HCT116 (cell line): ENCODE measurements around the gene SLC25A48. TPM values are rescaled to one million over a fixed set of nuclear protein-coding genes. Genes with fewer than 3 reads are reported as not detected.

Experiments
- ATAC-seq: fragments of 200-7000 bp; cut with Tn5 transposase; 2 replicates; pipeline ENCODE4 v1.9.1; 2020; ENCODE audit warnings: mild to moderate bottlenecking, moderate library complexity
- BruUV-seq: library from RNA; stranded (reverse); fragments of 400-500 nt; replicated peaks from 2 replicates; lab custom pipeline; 2021; lab: Mats Ljungman, UMichigan
- CTCF ChIA-PET: fragments of 300-600 bp; sonication (Branson Sonifier 250); formaldehyde crosslinking; loops from one replicate; lab custom pipeline; 2021; ENCODE audit warnings: antibody characterized with exemption; lab: Charles Lee
- POLR2A ChIA-PET: fragments of 300-600, 350-600 bp; sonication (Branson Sonifier 250); formaldehyde crosslinking; loops from one replicate; lab custom pipeline; 2021; ENCODE audit warnings: antibody characterized with exemption; lab: Charles Lee
- RAD21 ChIA-PET, 2 experiments: fragments of 300-600 bp; sonication (Branson Sonifier 250); formaldehyde crosslinking; loops; one replicate each; lab custom pipeline; 2023; ENCODE audit warnings: low total read pairs in 2 of 2; ENCODE audit not compliant: uncharacterized antibody in 2 of 2, unreplicated experiment in 2 of 2, low non-redundant PET in 1 of 2; lab: Charles Lee
- DNase-seq: peaks from one replicate; pipeline ENCODE4 v3.0.0-alpha.2; 2010; ENCODE audit warnings: low read depth, low spot score
- H2AFZ ChIP-seq: fragments of 200-600 bp; shearing (Covaris generic), sonication (generic); 2 replicates; pipeline ENCODE4 v1.6.1; 2017; ENCODE audit warnings: low read depth, mixed run types, mixed read lengths, antibody characterized with exemption, low read length; ENCODE audit not compliant: poor library complexity, severe bottlenecking
- H3K27ac ChIP-seq: 2 replicates; pipeline ENCODE4 v1.5.1; 2012; ENCODE audit warnings: low read depth, low read length
- H3K27me3 ChIP-seq: fragments of 200-600 bp; sonication (generic); 2 replicates; pipeline ENCODE4 v1.6.1; 2016; ENCODE audit warnings: mixed run types, low read length, mixed read lengths; ENCODE audit not compliant: insufficient read depth
- H3K36me3 ChIP-seq, 2 experiments: fragments of 200-500 bp in 1 of 2; fragments of 200-600 bp in 1 of 2; sonication (Bioruptor generic) in 1 of 2; sonication (generic) in 1 of 2; 2 replicates each; pipeline versions ENCODE4 v1.5.1 to v1.6.1; 2014 to 2016; ENCODE audit warnings: low read length in 2 of 2, inconsistent platforms in 1 of 2, mixed read lengths in 1 of 2, mixed run types in 1 of 2; ENCODE audit not compliant: insufficient read depth in 2 of 2, control insufficient read depth in 1 of 2
- H3K4me1 ChIP-seq, 2 experiments: fragments of 200-600 bp in 1 of 2; sonication (generic) in 1 of 2; 2 replicates each; pipeline versions ENCODE4 v1.5.1 to v1.6.1; 2012 to 2017; ENCODE audit warnings: low read length in 2 of 2, inconsistent platforms in 1 of 2, mild to moderate bottlenecking in 1 of 2, mixed read lengths in 1 of 2, mixed run types in 1 of 2, moderate library complexity in 1 of 2; ENCODE audit not compliant: insufficient read depth in 2 of 2, control insufficient read depth in 1 of 2
- H3K4me2 ChIP-seq: fragments of 200-600 bp; sonication (generic); 2 replicates; pipeline ENCODE4 v1.6.1; 2017; ENCODE audit warnings: mixed run types, low read length, mixed read lengths
- H3K4me3 ChIP-seq, 2 experiments: fragments of 200-600 bp in 1 of 2; sonication (generic) in 1 of 2; replicated peaks in 1 of 2; 2 replicates each; pipeline ENCODE4 v1.5.1; 2011 to 2016; ENCODE audit warnings: low read length in 2 of 2, control low read depth in 1 of 2, low read depth in 1 of 2, mild to moderate bottlenecking in 1 of 2, mixed read lengths in 1 of 2, mixed run types in 1 of 2
- H3K79me2 ChIP-seq: fragments of 200-600 bp; sonication (generic); 2 replicates; pipeline ENCODE4 v1.6.1; 2017; ENCODE audit warnings: mild to moderate bottlenecking, mixed run types, low read length, moderate library complexity, mixed read lengths; ENCODE audit not compliant: insufficient read depth
- H3K9ac ChIP-seq: fragments of 200-600 bp; sonication (generic); 2 replicates; pipeline ENCODE4 v1.6.1; 2016; ENCODE audit warnings: low read length, mixed read lengths
- H3K9me2 ChIP-seq: fragments of 200-600 bp; sonication (generic), shearing (Covaris generic); 2 replicates; pipeline ENCODE4 v1.6.1; 2017; ENCODE audit warnings: mixed run types, mild to moderate bottlenecking, moderate library complexity; ENCODE audit not compliant: insufficient read depth
- H3K9me3 ChIP-seq, 2 experiments: fragments of 200-500 bp in 1 of 2; fragments of 200-600 bp in 1 of 2; sonication (Bioruptor generic) in 1 of 2; sonication (generic) in 1 of 2; 2 replicates each; pipeline ENCODE4 v1.6.1; 2014 to 2017; ENCODE audit warnings: low read length in 2 of 2, mixed read lengths in 2 of 2, inconsistent platforms in 1 of 2, low read depth in 1 of 2, mild to moderate bottlenecking in 1 of 2, mixed run types in 1 of 2, moderate library complexity in 1 of 2; ENCODE audit not compliant: control insufficient read depth in 1 of 2, insufficient read depth in 1 of 2
- H4K20me1 ChIP-seq: fragments of 200-600 bp; sonication (generic), shearing (Covaris generic); 2 replicates; pipeline ENCODE4 v1.6.1; 2017; ENCODE audit warnings: mixed run types, mild to moderate bottlenecking, moderate library complexity; ENCODE audit not compliant: insufficient read depth
- ATF3 ChIP-seq: IDR thresholded peaks from 2 replicates; pipeline ENCODE4 v1.6.1; 2012
- CBX3 ChIP-seq: IDR thresholded peaks from 2 replicates; pipeline ENCODE4 v1.6.1; 2012; ENCODE audit warnings: low read depth
- CEBPB ChIP-seq: IDR thresholded peaks from 2 replicates; pipeline ENCODE4 v1.6.1; 2012; ENCODE audit warnings: low read depth
- CTCF ChIP-seq, 3 experiments: fragments of 200-600 bp in 1 of 3; sonication (generic) in 1 of 3; IDR thresholded peaks in 2 of 3; conservative IDR thresholded peaks in 1 of 3; 2 replicates each; pipeline ENCODE4 v1.5.1; 2012 to 2017; ENCODE audit warnings: low read depth in 2 of 3, low read length in 2 of 3, antibody characterized with exemption in 1 of 3, borderline replicate concordance in 1 of 3, control low read depth in 1 of 3, mild to moderate bottlenecking in 1 of 3, mixed read lengths in 1 of 3, mixed run types in 1 of 3, moderate library complexity in 1 of 3; ENCODE audit not compliant: insufficient read depth in 1 of 3
- EGR1 ChIP-seq: IDR thresholded peaks from 2 replicates; pipeline ENCODE4 v1.6.1; 2012; ENCODE audit warnings: low read depth
- EZH2phosphoT487 ChIP-seq: fragments of 200-600 bp; IDR thresholded peaks from 2 replicates; pipeline ENCODE4 v1.6.1; 2018; ENCODE audit warnings: antibody characterized with exemption, borderline replicate concordance
- FOSL1 ChIP-seq: IDR thresholded peaks from 2 replicates; pipeline ENCODE4 v1.6.1; 2012; ENCODE audit warnings: low read depth
- JUND ChIP-seq: IDR thresholded peaks from 2 replicates; pipeline ENCODE4 v1.6.1; 2012
- MAX ChIP-seq: IDR thresholded peaks from 2 replicates; pipeline ENCODE4 v1.6.1; 2012
- POLR2A ChIP-seq: IDR thresholded peaks from 2 replicates; pipeline ENCODE4 v1.7.0; 2011; ENCODE audit warnings: borderline replicate concordance; ENCODE audit not compliant: insufficient read depth, insufficient read length; ENCODE audit errors: extremely low read depth
- POLR2AphosphoS5 ChIP-seq: IDR thresholded peaks from 2 replicates; pipeline ENCODE4 v1.6.1; 2011; ENCODE audit warnings: mild to moderate bottlenecking, low read depth, low read length, moderate library complexity
- RAD21 ChIP-seq: IDR thresholded peaks from 2 replicates; pipeline ENCODE4 v1.6.1; 2012; ENCODE audit warnings: low read depth, mild to moderate bottlenecking
- SIN3A ChIP-seq: IDR thresholded peaks from 2 replicates; pipeline ENCODE4 v1.6.1; 2012; ENCODE audit warnings: low read depth
- SP1 ChIP-seq: IDR thresholded peaks from 2 replicates; pipeline ENCODE4 v1.6.1; 2012; ENCODE audit warnings: low read depth
- SRF ChIP-seq: IDR thresholded peaks from 2 replicates; pipeline ENCODE4 v1.6.1; 2012; ENCODE audit warnings: low read depth
- TCF7L2 ChIP-seq: IDR thresholded peaks from 2 replicates; pipeline ENCODE4 v1.7.0; 2011; ENCODE audit warnings: borderline replicate concordance, inconsistent platforms; ENCODE audit not compliant: insufficient read depth, insufficient read length; ENCODE audit errors: extremely low read depth
- YY1 ChIP-seq: IDR thresholded peaks from 2 replicates; pipeline ENCODE4 v1.6.1; 2011; ENCODE audit warnings: low read length, low read depth, moderate library complexity, mild to moderate bottlenecking; ENCODE audit not compliant: insufficient replicate concordance; ENCODE audit errors: extremely low read depth
- ZBTB33 ChIP-seq: IDR thresholded peaks from 2 replicates; pipeline ENCODE4 v1.6.1; 2011; ENCODE audit warnings: mild to moderate bottlenecking, low read length, moderate library complexity; ENCODE audit not compliant: insufficient replicate concordance; ENCODE audit errors: extremely low read depth
- ZFX ChIP-seq: fragments of 450-650 bp; IDR thresholded peaks from 2 replicates; pipeline ENCODE4 v1.6.1; 2017
- intact Hi-C: fragments of 100-400 bp; cut with micrococcal nuclease; formaldehyde crosslinking; loops from 2 replicates; pipeline ENCODE4 v1.10.0; 2022
- total RNA-seq: library from RNA; stranded (reverse); gene quantifications from one replicate; pipeline ENCODE4 v1.2.1, GENCODE V29; 2021; ENCODE audit not compliant: unreplicated experiment

The SLC25A48 gene
- total RNA-seq, 1 experiment from 2014 or later: 2.8 TPM

- DNase-seq (no peak), ATAC-seq (no peak)
- Histone ChIP-seq H3K9ac (no peak overlapping the region), H3K4me2 (no peak overlapping the region), H3K9me2 (no peaks in the 10 kb centered on the region), H3K79me2 (no peaks in the 10 kb centered on the region), H3K4me1 (no peaks in the 10 kb centered on the region), H3K27me3 (no peaks in the 10 kb centered on the region), H3K4me3 (no peak overlapping the region), H3K27ac (no peak overlapping the region), H3K9me3 (no peaks in the 10 kb centered on the region), H3K36me3 (no peaks in the 10 kb centered on the region), H4K20me1 (no peaks in the 10 kb centered on the region), H2AFZ (no peak overlapping the region)
- no TSS peak for BruUV-seq
- RAD21 ChIA-PET: no interaction called here
- TF ChIP-seq ZFX (no peak), TCF7L2 (no peak), CEBPB (no peak), SIN3A (no peak), POLR2AphosphoS5 (no peak), CBX3 (no peak), ATF3 (no peak)
- POLR2A ChIA-PET: no interaction called here
- CTCF ChIA-PET: no interaction called here
- intact Hi-C loops: no loop called here
Measured at GRCh38 chr5:135869276-135869675, 34.8 kb downstream of the SLC25A48 start.

- no peaks in the 10 kb centered on the region for H3K79me2 ChIP-seq
- CTCF ChIA-PET: no interaction called here
- no peaks in the 10 kb centered on the region for H3K36me3 ChIP-seq
- ATAC-seq: no peak
- no peak overlapping the region for H3K27ac ChIP-seq
- POLR2A ChIA-PET: no interaction called here
- RAD21 ChIA-PET: no interaction called here
- no peak overlapping the region for H3K4me2 ChIP-seq
- no peaks in the 10 kb centered on the region for H4K20me1 ChIP-seq
- H3K4me1 ChIP-seq: no peaks in the 10 kb centered on the region
- no peaks in the 10 kb centered on the region for H3K9me3 ChIP-seq
- DNase-seq: no peak
- no peaks in the 10 kb centered on the region for H3K9me2 ChIP-seq
- BruUV-seq: no TSS peak
- no peak overlapping the region for H3K9ac ChIP-seq
- intact Hi-C loops: no loop called here
- H3K27me3 ChIP-seq: no peaks in the 10 kb centered on the region
- H3K4me3 ChIP-seq: no peak overlapping the region
- H2AFZ ChIP-seq: no peak overlapping the region
- TF ChIP-seq JUND: no peak
- no peak for TF ChIP-seq SP1
- no peak for TF ChIP-seq POLR2AphosphoS5
- no peak for TF ChIP-seq POLR2A
- no peak for TF ChIP-seq SRF
- no peak for TF ChIP-seq EGR1
- no peak for TF ChIP-seq YY1
- no peak for TF ChIP-seq ATF3
- TF ChIP-seq RAD21: no peak
- TF ChIP-seq CTCF (IDR thresholded peaks at IDR 0.05 in 2 of 3, conservative IDR thresholded peaks at IDR 0.05 in 1 of 3; ENCODE audit: borderline replicate concordance in 1 of 3, insufficient read depth in 1 of 3, low read depth in 2 of 3, low read length in 2 of 3): no peak
- TF ChIP-seq FOSL1: no peak
- no peak for TF ChIP-seq ZBTB33
- no peak for TF ChIP-seq MAX
- no peak for TF ChIP-seq EZH2phosphoT487
Measured at GRCh38 chr5:135869935-135870334, 35.5 kb downstream of the SLC25A48 start.
